Stomach smooth muscle (tissue), 2 donors: ENCODE data around the gene ADARB2.
"Not testable (repeated sequence)": the region's sequence is repeated elsewhere in the genome, so short reads cannot be mapped to it uniquely, and the experiment has no call there.

Source experiments
- H3K27ac ChIP-seq: one replicate; pipeline ENCODE4 v1.7.0; 2013; ENCODE audit warnings: mild to moderate bottlenecking, low read length, inconsistent platforms
- H3K27me3 ChIP-seq, 2 donors: one replicate each; pipeline ENCODE4 v1.7.0; 2013; ENCODE audit warnings: low read length in 2 of 2; ENCODE audit not compliant: insufficient read depth in 2 of 2, control insufficient read depth in 1 of 2
- H3K36me3 ChIP-seq, 2 donors: one replicate each; pipeline ENCODE4 v1.7.0; 2013; ENCODE audit warnings: low read length in 2 of 2; ENCODE audit not compliant: control insufficient read depth in 2 of 2, insufficient read depth in 2 of 2
- H3K4me1 ChIP-seq: one replicate; pipeline ENCODE4 v1.7.0; 2013; ENCODE audit warnings: low read length; ENCODE audit not compliant: control insufficient read depth, insufficient read depth
- H3K4me3 ChIP-seq, 2 donors: one replicate each; pipeline ENCODE4 v1.7.0; 2013; ENCODE audit warnings: low read length in 2 of 2
- H3K9ac ChIP-seq, 2 donors: one replicate each; pipeline ENCODE4 v1.7.0; 2013; ENCODE audit warnings: low read length in 2 of 2, mild to moderate bottlenecking in 1 of 2
- H3K9me3 ChIP-seq, 2 donors: one replicate each; pipeline ENCODE4 v1.7.0; 2013; ENCODE audit warnings: low read length in 2 of 2; ENCODE audit not compliant: control insufficient read depth in 2 of 2
- donor health status: healthy.
- donor health status: Pancreatic carcinoma.

The ADARB2 gene

GRCh38 chr10:1253523-1254353 lies 483.6 kb downstream of the ADARB2 start:
- no peak overlapping the region for H3K27ac ChIP-seq
- no peaks in the 10 kb centered on the region for H3K4me1 ChIP-seq
- H3K4me3 ChIP-seq: no peak overlapping the region
- H3K9ac ChIP-seq: no peak overlapping the region
- H3K36me3 ChIP-seq: no peaks in the 10 kb centered on the region
- H3K27me3 ChIP-seq: peaks cover 4 to 7% of the 10 kb centered on the region in 2 donors
- peaks cover 0 to 9% of the 10 kb centered on the region in 2 donors for H3K9me3 ChIP-seq

GRCh38 chr10:1251769-1252168 lies 485.6 kb downstream of the ADARB2 start:
- Histone ChIP-seq H3K27ac (no peak overlapping the region), H3K27me3 (peaks cover 7 to 10% of the 10 kb centered on the region in 2 donors)

GRCh38 chr10:1249142-1249920 lies 488.0 kb downstream of the ADARB2 start:
- Histone ChIP-seq H3K9ac (no peak overlapping the region), H3K27ac (no peak overlapping the region), H3K36me3 (no peaks in the 10 kb centered on the region), H3K27me3 (peaks cover 4 to 11% of the 10 kb centered on the region in 2 donors), H3K4me1 (no peaks in the 10 kb centered on the region), H3K9me3 (no peaks in the 10 kb centered on the region), H3K4me3 (no peak overlapping the region)

More at GRCh38 chr10:1251769-1252168, 485.6 kb downstream of the ADARB2 start:
- Histone ChIP-seq H3K9me3 (peaks cover 0 to 2% of the 10 kb centered on the region in 2 donors), H3K4me1 (no peaks in the 10 kb centered on the region), H3K4me3 (no peak overlapping the region), H3K36me3 (no peaks in the 10 kb centered on the region), H3K9ac (no peak overlapping the region)

- H3K9me3 ChIP-seq, H3K36me3 ChIP-seq, H3K27me3 ChIP-seq, H3K4me1 ChIP-seq, H3K4me3 ChIP-seq, H3K9ac ChIP-seq, H3K27ac ChIP-seq: not testable (repeated sequence)
Observed at GRCh38 chr10:1248262-1248630, 489.1 kb downstream of the ADARB2 start.

- no peak overlapping the region for H3K27ac ChIP-seq
- no peaks in the 10 kb centered on the region for H3K9me3 ChIP-seq
- no peaks in the 10 kb centered on the region for H3K36me3 ChIP-seq
- peaks cover 4 to 6% of the 10 kb centered on the region in 2 donors for H3K27me3 ChIP-seq
- no peaks in the 10 kb centered on the region for H3K4me1 ChIP-seq
- no peak overlapping the region for H3K4me3 ChIP-seq
- no peak overlapping the region for H3K9ac ChIP-seq
Observed at GRCh38 chr10:1247598-1248261, 489.6 kb downstream of the ADARB2 start.

DNA sequence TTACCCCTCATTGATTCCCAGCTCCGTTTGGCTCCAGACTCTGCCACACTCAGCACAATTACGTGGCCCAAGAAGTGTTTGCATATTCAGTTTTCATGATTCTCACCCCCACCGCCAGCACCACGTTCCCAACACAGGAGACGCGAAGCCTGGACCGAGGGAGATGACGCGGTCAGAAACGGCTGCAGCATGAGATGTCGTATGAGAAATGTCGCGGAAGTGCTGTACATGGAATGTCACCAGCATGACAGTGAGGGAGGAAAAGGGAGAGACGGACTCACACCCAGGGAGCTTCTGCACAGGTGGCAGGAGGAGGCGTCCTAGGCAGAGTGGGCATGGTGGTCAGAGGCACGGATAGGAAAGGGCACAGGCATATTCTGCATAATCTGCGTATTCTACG lies 492.8 kb downstream of the ADARB2 start:
- H3K4me1 ChIP-seq: no peaks in the 10 kb centered on the region
- H3K9me3 ChIP-seq: no peaks in the 10 kb centered on the region
- no peak overlapping the region for H3K4me3 ChIP-seq
- no peak overlapping the region for H3K9ac ChIP-seq
- H3K27ac ChIP-seq: no peak overlapping the region
- no peaks in the 10 kb centered on the region for H3K36me3 ChIP-seq
- H3K27me3 ChIP-seq: peaks cover 12 to 20% of the 10 kb centered on the region in 2 donors

- peaks cover 12 to 20% of the 10 kb centered on the region in 2 donors for H3K27me3 ChIP-seq
- H3K36me3 ChIP-seq: no peaks in the 10 kb centered on the region
Observed at GRCh38 chr10:1243486-1244234, 493.7 kb downstream of the ADARB2 start.

GRCh38 chr10:1242975-1243374 lies 494.4 kb downstream of the ADARB2 start:
- no peak overlapping the region for H3K27ac ChIP-seq
- no peaks in the 10 kb centered on the region for H3K4me1 ChIP-seq
- H3K4me3 ChIP-seq: no peak overlapping the region
- H3K27me3 ChIP-seq: peaks cover 12 to 19% of the 10 kb centered on the region in 2 donors
- H3K9me3 ChIP-seq: no peaks in the 10 kb centered on the region
- H3K9ac ChIP-seq: no peak overlapping the region
- no peaks in the 10 kb centered on the region for H3K36me3 ChIP-seq

More at GRCh38 chr10:1243486-1244234, 493.7 kb downstream of the ADARB2 start:
- H3K4me3 ChIP-seq: no peak overlapping the region
- H3K9me3 ChIP-seq: no peaks in the 10 kb centered on the region
- no peaks in the 10 kb centered on the region for H3K4me1 ChIP-seq
- no peak overlapping the region for H3K9ac ChIP-seq
- no peak overlapping the region for H3K27ac ChIP-seq

DNA sequence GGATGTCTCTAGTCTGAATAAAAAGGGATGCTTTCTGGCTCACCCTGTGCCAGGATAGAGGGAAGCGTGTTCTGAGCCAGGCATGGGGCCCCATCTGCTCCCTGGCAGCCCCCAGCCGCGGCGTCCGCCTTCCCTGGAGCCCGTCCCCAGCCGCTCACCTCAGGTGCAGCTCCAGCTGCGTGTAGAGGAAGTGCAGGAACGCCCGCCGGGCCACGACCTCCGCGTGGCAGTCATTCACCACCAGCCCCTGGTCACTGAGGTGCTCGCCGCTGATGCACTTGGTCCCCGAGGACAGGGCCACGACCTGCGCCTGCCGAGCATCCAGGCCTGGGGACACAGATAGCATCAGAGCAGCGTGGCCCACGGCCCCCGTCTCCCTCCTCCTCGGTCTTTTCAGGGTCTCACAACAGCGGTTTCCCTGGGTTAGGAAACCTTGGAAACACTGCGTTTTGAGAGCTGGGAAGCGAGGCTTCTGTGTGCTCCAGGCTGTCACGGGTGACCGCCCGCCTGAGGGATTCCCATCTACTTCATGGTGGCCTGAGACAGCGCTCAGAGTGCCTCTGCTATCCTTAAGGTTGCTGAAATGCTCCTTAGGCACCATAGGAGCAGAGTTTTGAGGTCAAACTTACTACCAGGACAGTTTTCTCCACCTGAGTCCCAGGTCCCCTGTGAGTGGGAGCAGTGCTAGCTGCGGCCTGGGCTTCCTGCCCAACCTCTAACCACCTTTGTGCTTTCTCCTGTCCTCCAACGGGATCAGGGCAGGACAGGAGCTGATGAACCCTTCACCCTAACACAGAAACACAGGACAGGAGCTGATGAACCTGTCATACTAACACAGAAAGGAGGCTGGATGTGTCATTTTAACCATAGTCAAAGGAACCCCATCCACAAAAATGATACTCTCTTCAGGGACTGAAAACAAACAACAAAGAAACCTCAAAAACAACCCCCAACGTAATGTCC lies 495.1 kb downstream of the ADARB2 start:
- Histone ChIP-seq H3K9ac (no peak overlapping the region), H3K27me3 (peaks cover 8 to 17% of the 10 kb centered on the region in 2 donors)

More for the DNA sequence above, 495.1 kb downstream of the ADARB2 start:
- H3K9me3 ChIP-seq: no peaks in the 10 kb centered on the region
- no peak overlapping the region for H3K4me3 ChIP-seq
- no peaks in the 10 kb centered on the region for H3K4me1 ChIP-seq
- H3K27ac ChIP-seq: no peak overlapping the region
- no peaks in the 10 kb centered on the region for H3K36me3 ChIP-seq
